ENCODE results near the gene SULT1C3.

SULT1C3 gene

DNA sequence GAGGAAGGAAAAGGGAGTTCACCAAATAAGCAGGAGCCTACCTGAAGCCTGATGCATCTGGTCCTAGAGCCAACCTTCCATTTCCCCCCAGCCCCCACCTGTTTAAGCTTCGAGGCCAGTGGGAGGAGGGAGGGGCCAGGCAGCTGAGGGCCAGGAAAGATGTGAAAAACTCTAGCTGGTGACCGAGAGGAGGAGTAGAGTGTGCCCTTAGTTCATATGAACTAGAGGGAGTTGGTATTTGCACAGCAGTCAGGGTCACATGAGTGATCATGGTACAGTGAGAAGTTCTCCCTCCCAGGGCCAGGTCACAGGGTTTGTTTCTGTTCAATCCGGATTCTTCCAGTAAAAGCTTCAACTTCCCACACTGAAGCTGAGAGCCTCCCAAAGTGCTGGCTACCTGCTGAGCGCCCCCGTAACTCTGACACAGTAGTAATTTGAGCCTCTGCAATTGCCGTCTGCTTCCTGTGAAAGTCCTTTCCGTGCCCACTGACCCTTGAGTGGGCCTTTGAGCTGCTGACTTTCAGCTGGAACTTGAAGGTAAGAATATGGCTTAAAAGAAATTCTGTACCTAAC lies 48.9 kb downstream of the SULT1C3 start, which contains the start of gene SULT1C2:
TSS of gene SULT1C2 (plus strand) at position 362 of the 573 bp plus-strand sequence. CDS start 4,773 bp downstream, outside the sequence.
- peak within 1 kb of the TSS; percentile 43 to 75 (median 60) for H3K4me3 Mint-ChIP-seq
- peaks cover 23% of the 10 kb centered on the region for H3K4me1 Mint-ChIP-seq
- no peaks in the 10 kb centered on the region for H3K27me3 Mint-ChIP-seq (ENCODE audit: low read depth)
- TF ChIP-seq, protein P1, sequence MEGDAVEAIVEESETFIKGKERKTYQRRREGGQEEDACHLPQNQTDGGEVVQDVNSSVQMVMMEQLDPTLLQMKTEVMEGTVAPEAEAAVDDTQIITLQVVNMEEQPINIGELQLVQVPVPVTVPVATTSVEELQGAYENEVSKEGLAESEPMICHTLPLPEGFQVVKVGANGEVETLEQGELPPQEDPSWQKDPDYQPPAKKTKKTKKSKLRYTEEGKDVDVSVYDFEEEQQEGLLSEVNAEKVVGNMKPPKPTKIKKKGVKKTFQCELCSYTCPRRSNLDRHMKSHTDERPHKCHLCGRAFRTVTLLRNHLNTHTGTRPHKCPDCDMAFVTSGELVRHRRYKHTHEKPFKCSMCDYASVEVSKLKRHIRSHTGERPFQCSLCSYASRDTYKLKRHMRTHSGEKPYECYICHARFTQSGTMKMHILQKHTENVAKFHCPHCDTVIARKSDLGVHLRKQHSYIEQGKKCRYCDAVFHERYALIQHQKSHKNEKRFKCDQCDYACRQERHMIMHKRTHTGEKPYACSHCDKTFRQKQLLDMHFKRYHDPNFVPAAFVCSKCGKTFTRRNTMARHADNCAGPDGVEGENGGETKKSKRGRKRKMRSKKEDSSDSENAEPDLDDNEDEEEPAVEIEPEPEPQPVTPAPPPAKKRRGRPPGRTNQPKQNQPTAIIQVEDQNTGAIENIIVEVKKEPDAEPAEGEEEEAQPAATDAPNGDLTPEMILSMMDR (IDR thresholded peaks at IDR 0.05; ENCODE audit: unreplicated experiment in 3 of 3), result no peak
- peaks cover under 1% of the 10 kb centered on the region for H3K9me3 Mint-ChIP-seq
- peaks cover 14% of the 10 kb centered on the region for H3K36me3 Mint-ChIP-seq (ENCODE audit: low read depth)
- H3K27ac Mint-ChIP-seq, result peak within 1 kb of the TSS; percentile 88 to 98 (median 91)

DNA sequence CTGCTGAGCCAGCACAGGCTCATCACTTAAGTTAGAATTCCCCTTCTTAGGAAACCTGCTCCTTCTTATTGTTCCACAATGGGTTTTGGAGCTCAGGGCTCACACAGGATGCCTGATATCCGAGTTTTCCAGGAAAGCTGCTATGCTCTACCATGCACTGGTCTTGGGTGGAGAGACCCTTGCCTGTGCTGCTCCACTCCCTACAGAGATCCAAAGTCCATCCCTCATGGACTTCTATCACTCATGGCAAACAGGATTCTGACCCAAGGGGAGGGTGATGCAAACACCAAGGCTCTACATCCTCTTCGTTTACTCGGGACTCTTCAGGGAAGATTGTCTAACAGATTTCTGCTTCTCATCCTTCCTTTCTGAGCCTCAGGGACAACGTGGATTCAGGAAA lies 54.1 kb downstream of the SULT1C3 start:
- H3K4me1 Mint-ChIP-seq, result peaks cover 9% of the 10 kb centered on the region
- no peak overlapping the region for H3K4me3 Mint-ChIP-seq
- peaks cover 3% of the 10 kb centered on the region for H3K9me3 Mint-ChIP-seq
- peaks cover 51% of the 10 kb centered on the region for H3K36me3 Mint-ChIP-seq (ENCODE audit: low read depth)
- H3K27ac Mint-ChIP-seq, result no peak overlapping the region
- TF ChIP-seq, protein P1 (IDR thresholded peaks at IDR 0.05; ENCODE audit: unreplicated experiment in 3 of 3), result no peak
- no peaks in the 10 kb centered on the region for H3K27me3 Mint-ChIP-seq (ENCODE audit: low read depth)

DNA sequence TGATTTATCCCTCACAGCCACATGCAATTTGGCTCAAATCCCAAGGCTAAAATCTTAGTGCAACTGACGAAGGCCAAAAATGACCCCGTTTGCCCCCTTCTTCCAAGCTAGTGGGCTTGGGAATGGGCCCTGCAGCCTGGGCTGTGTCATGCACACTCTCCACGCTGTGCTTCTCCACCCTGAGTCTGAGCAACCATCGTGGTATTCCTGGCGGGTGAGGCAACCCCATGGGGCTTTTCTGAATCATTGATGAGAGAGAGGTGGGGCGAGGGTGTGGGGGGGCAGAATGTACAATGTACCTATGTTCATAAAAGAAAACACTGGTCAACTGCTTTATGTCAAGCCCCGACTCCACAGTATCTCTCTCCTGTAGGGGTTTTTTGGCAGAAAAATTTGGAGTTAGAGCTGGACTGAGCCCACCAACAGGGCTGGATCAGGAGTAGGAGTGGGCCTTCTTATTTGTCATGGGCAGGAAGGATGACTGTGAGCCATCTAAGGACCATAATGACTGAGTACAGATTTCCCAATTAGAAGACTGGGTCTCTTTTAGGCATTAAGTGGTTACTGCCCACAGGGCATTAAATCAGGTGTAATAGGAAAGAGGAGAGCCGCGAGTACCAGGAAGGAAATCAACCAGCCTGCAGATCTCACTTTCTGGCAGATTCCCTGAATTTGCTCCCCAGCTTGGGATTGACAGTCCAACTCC lies 57.8 kb downstream of the SULT1C3 start:
- no peak overlapping the region for H3K4me3 Mint-ChIP-seq
- no peaks in the 10 kb centered on the region for H3K4me1 Mint-ChIP-seq
- H3K36me3 Mint-ChIP-seq (ENCODE audit: low read depth), result peaks cover 64% of the 10 kb centered on the region
- no peaks in the 10 kb centered on the region for H3K27me3 Mint-ChIP-seq (ENCODE audit: low read depth)
- H3K27ac Mint-ChIP-seq, result no peak overlapping the region
- peaks cover 3% of the 10 kb centered on the region for H3K9me3 Mint-ChIP-seq
- TF ChIP-seq, protein P1 (IDR thresholded peaks at IDR 0.05; ENCODE audit: unreplicated experiment in 3 of 3), result no peak

- Mint-ChIP-seq H3K27me3 (ENCODE audit: low read depth) (no peaks in the 10 kb centered on the region), H3K4me3 (no peak overlapping the region), H3K36me3 (ENCODE audit: low read depth) (peaks cover 45% of the 10 kb centered on the region), H3K9me3 (peaks cover 3% of the 10 kb centered on the region), H3K27ac (no peak overlapping the region), H3K4me1 (no peaks in the 10 kb centered on the region)
- TF ChIP-seq, protein P1 (IDR thresholded peaks at IDR 0.05; ENCODE audit: unreplicated experiment in 3 of 3), result no peak
Observed at GRCh38 chr2:108301558-108301957, 61.8 kb downstream of the SULT1C3 start.

DNA sequence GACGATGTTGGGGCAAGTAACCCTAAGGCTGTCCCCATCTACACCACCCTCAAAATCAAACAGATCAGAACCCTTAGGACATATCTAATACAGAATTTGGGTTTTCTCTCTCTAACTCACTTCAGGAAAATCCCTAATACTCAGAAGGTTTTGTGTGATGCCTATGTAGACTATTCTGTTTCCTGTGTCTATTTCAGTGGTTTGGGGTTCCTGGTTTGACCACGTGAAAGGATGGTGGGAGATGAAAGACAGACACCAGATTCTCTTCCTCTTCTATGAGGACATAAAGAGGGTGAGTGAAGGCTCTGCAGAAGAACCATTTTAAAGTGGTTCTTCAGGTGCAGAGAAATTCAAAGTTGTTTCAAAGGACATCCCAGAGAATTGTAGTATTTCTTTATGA lies 65.2 kb downstream of the SULT1C3 start:
- no peaks in the 10 kb centered on the region for H3K9me3 Mint-ChIP-seq
- H3K4me1 Mint-ChIP-seq, result no peaks in the 10 kb centered on the region
- peaks cover 34% of the 10 kb centered on the region for H3K36me3 Mint-ChIP-seq (ENCODE audit: low read depth)
- no peak overlapping the region for H3K27ac Mint-ChIP-seq
- no peaks in the 10 kb centered on the region for H3K27me3 Mint-ChIP-seq (ENCODE audit: low read depth)
- no peak overlapping the region for H3K4me3 Mint-ChIP-seq
- TF ChIP-seq, protein P1 (IDR thresholded peaks at IDR 0.05; ENCODE audit: unreplicated experiment in 3 of 3), result no peak
